GM18858 (cell line): Measurements from ENCODE around the gene NTSR1.

Source experiments
- ATAC-seq: cut with Tn5 transposase; IDR thresholded peaks from one replicate; pipeline ENCODE4 v1.9.1; 2021; ENCODE audit not compliant: unreplicated experiment

Gene NTSR1

GRCh38 chr20:62768551-62769287 is 60.1 kb downstream of the NTSR1 start:
- no peak for ATAC-seq

- no peak for ATAC-seq
Measured at GRCh38 chr20:62769346-62770071, 60.9 kb downstream of the NTSR1 start.

GRCh38 chr20:62770111-62770910 is 61.7 kb downstream of the NTSR1 start:
- no peak for ATAC-seq

GRCh38 chr20:62770916-62771315 is 62.3 kb downstream of the NTSR1 start:
- no peak for ATAC-seq

- ATAC-seq: no peak
Measured at GRCh38 chr20:62771396-62772102, 62.9 kb downstream of the NTSR1 start.

- no peak for ATAC-seq
Measured at GRCh38 chr20:62772103-62772611, 63.5 kb downstream of the NTSR1 start.

- ATAC-seq: no peak
Measured at GRCh38 chr20:62772619-62772989, 64.0 kb downstream of the NTSR1 start.

GRCh38 chr20:62772990-62773844 is 64.6 kb downstream of the NTSR1 start:
- no peak for ATAC-seq

- no peak for ATAC-seq
Measured at GRCh38 chr20:62773845-62774714, 65.4 kb downstream of the NTSR1 start.

GRCh38 chr20:62774762-62775161 is 66.1 kb downstream of the NTSR1 start:
- no peak for ATAC-seq

- ATAC-seq: no peak
Measured at GRCh38 chr20:62775206-62775605, 66.6 kb downstream of the NTSR1 start.

- ATAC-seq: no peak
Measured at GRCh38 chr20:62776035-62776691, 67.5 kb downstream of the NTSR1 start.

- no peak for ATAC-seq
Measured at GRCh38 chr20:62776692-62777527, 68.3 kb downstream of the NTSR1 start.

- ATAC-seq: no peak
Measured at GRCh38 chr20:62777528-62777830, 68.8 kb downstream of the NTSR1 start.

GRCh38 chr20:62778058-62778457 is 69.4 kb downstream of the NTSR1 start:
- ATAC-seq: no peak

- ATAC-seq: no peak
Measured at GRCh38 chr20:62778601-62779416, 70.2 kb downstream of the NTSR1 start.

GRCh38 chr20:62779417-62779685 is 70.7 kb downstream of the NTSR1 start:
- no peak for ATAC-seq
